Measurements from ENCODE around the gene CTDSPL2. TPM values are rescaled to one million over a fixed set of nuclear protein-coding genes. Genes with fewer than 3 reads are reported as not detected.
"Not testable (repeated sequence)": the region's sequence is repeated elsewhere in the genome, so short reads cannot be mapped to it uniquely, and the experiment has no call there.

Gene CTDSPL2
- total RNA-seq, 1 experiment from 2014 or later = 55.0 TPM

GRCh38 chr15:44541282-44541958 is 114.0 kb downstream of the CTDSPL2 start:
- DNase-seq = peak in 1 of 2 experiments; percentile 54
- H3K36me3 ChIP-seq (ENCODE audit: low read depth) = peaks cover 6% of the 10 kb centered on the region
- peak overlapping the region; percentile 9; the same call in 1 of the 2 replicates for H3K27ac ChIP-seq

DNA sequence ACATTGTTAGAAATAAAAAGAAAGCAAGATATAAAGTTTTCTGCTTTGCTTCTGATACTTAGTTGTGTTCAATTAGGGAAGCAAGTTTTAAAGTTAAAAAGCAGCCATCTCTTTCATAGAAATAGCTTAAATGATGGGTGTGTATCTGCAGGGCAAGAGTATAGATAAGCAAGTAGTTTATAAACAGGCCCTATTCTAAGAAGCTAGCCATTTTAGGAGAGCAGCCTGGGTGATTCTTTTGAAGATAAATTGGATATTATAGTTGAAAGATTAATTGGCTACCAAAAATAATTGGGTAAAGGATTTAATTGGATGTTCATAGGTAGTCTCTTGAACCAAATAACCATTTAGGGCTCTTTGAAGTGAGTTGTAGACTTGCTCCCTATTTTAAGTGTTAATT is 115.2 kb downstream of the CTDSPL2 start:
- ChIA-PET CTCF (interaction anchor here (0.6 kb wide), 1 partner anchor 37 kb away, joined by 3 read pairs; no protein-coding TSS in a partner anchor), POLR2A (ENCODE audit: unreplicated experiment) (no interaction called here)
- peaks cover 21% of the 10 kb centered on the region; the same call in 1 of the 2 replicates for H3F3A ChIP-seq (ENCODE audit: insufficient read depth, low read depth)
- no peak overlapping the region for H3K4me3 ChIP-seq
- H4K20me1 ChIP-seq (ENCODE audit: insufficient read depth) = peaks cover 64% of the 10 kb centered on the region
- H3K9me3 ChIP-seq (ENCODE audit: insufficient read depth, low read depth) = no peaks in the 10 kb centered on the region
- no peaks in the 10 kb centered on the region for H3K27me3 ChIP-seq (ENCODE audit: insufficient read depth, low read depth)
- DNase-seq = no peak
- peaks cover 96% of the 10 kb centered on the region for H3K79me2 ChIP-seq (ENCODE audit: low read depth)
- H3K27ac ChIP-seq = no peak overlapping the region
- peaks cover 35% of the 10 kb centered on the region for H3K4me1 ChIP-seq (replicated peaks; ENCODE audit: insufficient read depth)
- H3K36me3 ChIP-seq (ENCODE audit: low read depth) = peaks cover 6% of the 10 kb centered on the region
- no peaks in the 10 kb centered on the region for H3K9me2 ChIP-seq (ENCODE audit: insufficient read depth)
- intact Hi-C loops (cut with micrococcal nuclease; ENCODE audit: unreplicated experiment) = no loop called here
- H3K4me2 ChIP-seq = peak overlapping the region; percentile 36; the same call in 1 of the 2 replicates
- TF ChIP-seq EZH2 (IDR thresholded peaks at IDR 0.05; ENCODE audit: low read depth) = no peak
- TF ChIP-seq, protein P1, sequence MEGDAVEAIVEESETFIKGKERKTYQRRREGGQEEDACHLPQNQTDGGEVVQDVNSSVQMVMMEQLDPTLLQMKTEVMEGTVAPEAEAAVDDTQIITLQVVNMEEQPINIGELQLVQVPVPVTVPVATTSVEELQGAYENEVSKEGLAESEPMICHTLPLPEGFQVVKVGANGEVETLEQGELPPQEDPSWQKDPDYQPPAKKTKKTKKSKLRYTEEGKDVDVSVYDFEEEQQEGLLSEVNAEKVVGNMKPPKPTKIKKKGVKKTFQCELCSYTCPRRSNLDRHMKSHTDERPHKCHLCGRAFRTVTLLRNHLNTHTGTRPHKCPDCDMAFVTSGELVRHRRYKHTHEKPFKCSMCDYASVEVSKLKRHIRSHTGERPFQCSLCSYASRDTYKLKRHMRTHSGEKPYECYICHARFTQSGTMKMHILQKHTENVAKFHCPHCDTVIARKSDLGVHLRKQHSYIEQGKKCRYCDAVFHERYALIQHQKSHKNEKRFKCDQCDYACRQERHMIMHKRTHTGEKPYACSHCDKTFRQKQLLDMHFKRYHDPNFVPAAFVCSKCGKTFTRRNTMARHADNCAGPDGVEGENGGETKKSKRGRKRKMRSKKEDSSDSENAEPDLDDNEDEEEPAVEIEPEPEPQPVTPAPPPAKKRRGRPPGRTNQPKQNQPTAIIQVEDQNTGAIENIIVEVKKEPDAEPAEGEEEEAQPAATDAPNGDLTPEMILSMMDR (conservative IDR thresholded peaks at IDR 0.05) = no peak
- H2AFZ ChIP-seq = no peak overlapping the region
- no TSS peak for BruUV-seq (replicated peaks)

More at GRCh38 chr15:44541282-44541958, 114.0 kb downstream of the CTDSPL2 start:
- Histone ChIP-seq H3K27me3 (ENCODE audit: insufficient read depth, low read depth) (no peaks in the 10 kb centered on the region), H3K4me2 (peak overlapping the region; percentile 36), H3K9me2 (ENCODE audit: insufficient read depth) (no peaks in the 10 kb centered on the region), H3K4me1 (replicated peaks; ENCODE audit: insufficient read depth) (peaks cover 35% of the 10 kb centered on the region), H4K20me1 (ENCODE audit: insufficient read depth) (peaks cover 53% of the 10 kb centered on the region), H2AFZ (no peak overlapping the region), H3K9me3 (ENCODE audit: insufficient read depth, low read depth) (no peaks in the 10 kb centered on the region), H3K4me3 (no peak overlapping the region), H3K79me2 (ENCODE audit: low read depth) (peaks cover 91% of the 10 kb centered on the region), H3F3A (ENCODE audit: insufficient read depth, low read depth) (peaks cover 21% of the 10 kb centered on the region; the same call in 1 of the 2 replicates)
- ChIA-PET POLR2A (ENCODE audit: unreplicated experiment) (interaction anchor here (0.6 to 0.7 kb wide), 2 partner anchors 55 to 90 kb away, joined by 6 to 7 read pairs; no protein-coding TSS in a partner anchor), CTCF (no interaction called here)
- TF ChIP-seq, protein P1 (conservative IDR thresholded peaks at IDR 0.05) = no peak
- TF ChIP-seq EZH2 (IDR thresholded peaks at IDR 0.05; ENCODE audit: low read depth) = no peak
- BruUV-seq (replicated peaks) = no TSS peak
- intact Hi-C loops (cut with micrococcal nuclease; ENCODE audit: unreplicated experiment) = no loop called here

DNA sequence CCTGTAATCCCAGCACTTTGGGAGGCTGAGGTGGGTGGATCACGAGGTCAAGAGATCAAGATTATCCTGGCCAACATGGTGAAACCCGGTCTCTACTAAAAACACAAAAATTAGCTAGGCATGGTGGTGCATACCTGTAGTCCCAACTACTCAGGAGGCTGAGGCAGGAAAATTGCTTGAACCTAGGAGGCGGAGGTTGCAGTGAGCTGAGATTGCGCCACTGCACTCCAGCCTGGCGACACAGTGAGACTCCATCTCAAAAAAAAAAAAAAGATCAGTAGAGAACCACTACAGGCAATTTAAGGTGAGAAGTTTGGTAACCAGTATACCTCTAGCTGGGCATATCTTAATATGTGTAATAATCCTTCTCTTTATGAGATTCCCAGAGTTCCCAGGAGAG is 117.3 kb downstream of the CTDSPL2 start:
- H3K36me3 ChIP-seq (ENCODE audit: low read depth); H3K27me3 ChIP-seq (ENCODE audit: insufficient read depth, low read depth); DNase-seq; H2AFZ ChIP-seq; H3K4me2 ChIP-seq; BruUV-seq (replicated peaks); H3K9me2 ChIP-seq (ENCODE audit: insufficient read depth); H3K27ac ChIP-seq; H3K9me3 ChIP-seq (ENCODE audit: insufficient read depth, low read depth); H3K4me3 ChIP-seq; intact Hi-C loops (cut with micrococcal nuclease; ENCODE audit: unreplicated experiment): not testable (repeated sequence)
- ChIA-PET CTCF (interaction anchor here (0.6 kb wide), 1 partner anchor 198 kb away, joined by 5 read pairs; no protein-coding TSS in a partner anchor), POLR2A (ENCODE audit: unreplicated experiment) (interaction anchor here (0.6 to 0.7 kb wide), 2 partner anchors 8 to 163 kb away, joined by 5 to 18 read pairs; partner anchors contain the start of gene EIF3J)
- Histone ChIP-seq H3K4me1 (replicated peaks; ENCODE audit: insufficient read depth) (peaks cover 30% of the 10 kb centered on the region), H4K20me1 (ENCODE audit: insufficient read depth) (peaks cover 60% of the 10 kb centered on the region), H3F3A (ENCODE audit: insufficient read depth, low read depth) (peaks cover 22% of the 10 kb centered on the region; the same call in 1 of the 2 replicates), H3K79me2 (ENCODE audit: low read depth) (peaks cover 92% of the 10 kb centered on the region)
